ENCODE measurements around the gene MOB3B.

GRCh38 chr9:27510780-27511179 is 18.8 kb downstream of the MOB3B start:
- TF ChIP-seq CTCF (IDR thresholded peaks at IDR 0.05) (no peak), POLR2AphosphoS5 (IDR thresholded peaks at IDR 0.05; ENCODE audit: insufficient read depth in 1 of 2, low read depth in 1 of 2) (no peak)

Data from vagina (tissue), 2 donors.